HG03097 (cell line): Measurements from ENCODE around the gene CGB2.
"Not testable (repeated sequence)": the region's sequence is repeated elsewhere in the genome, so short reads cannot be mapped to it uniquely, and the experiment has no call there.

Experiments
- ATAC-seq: cut with Tn5 transposase; IDR thresholded peaks from one replicate; pipeline ENCODE4 v1.9.1; 2021; ENCODE audit not compliant: unreplicated experiment, low FRiP score

Gene CGB2

DNA sequence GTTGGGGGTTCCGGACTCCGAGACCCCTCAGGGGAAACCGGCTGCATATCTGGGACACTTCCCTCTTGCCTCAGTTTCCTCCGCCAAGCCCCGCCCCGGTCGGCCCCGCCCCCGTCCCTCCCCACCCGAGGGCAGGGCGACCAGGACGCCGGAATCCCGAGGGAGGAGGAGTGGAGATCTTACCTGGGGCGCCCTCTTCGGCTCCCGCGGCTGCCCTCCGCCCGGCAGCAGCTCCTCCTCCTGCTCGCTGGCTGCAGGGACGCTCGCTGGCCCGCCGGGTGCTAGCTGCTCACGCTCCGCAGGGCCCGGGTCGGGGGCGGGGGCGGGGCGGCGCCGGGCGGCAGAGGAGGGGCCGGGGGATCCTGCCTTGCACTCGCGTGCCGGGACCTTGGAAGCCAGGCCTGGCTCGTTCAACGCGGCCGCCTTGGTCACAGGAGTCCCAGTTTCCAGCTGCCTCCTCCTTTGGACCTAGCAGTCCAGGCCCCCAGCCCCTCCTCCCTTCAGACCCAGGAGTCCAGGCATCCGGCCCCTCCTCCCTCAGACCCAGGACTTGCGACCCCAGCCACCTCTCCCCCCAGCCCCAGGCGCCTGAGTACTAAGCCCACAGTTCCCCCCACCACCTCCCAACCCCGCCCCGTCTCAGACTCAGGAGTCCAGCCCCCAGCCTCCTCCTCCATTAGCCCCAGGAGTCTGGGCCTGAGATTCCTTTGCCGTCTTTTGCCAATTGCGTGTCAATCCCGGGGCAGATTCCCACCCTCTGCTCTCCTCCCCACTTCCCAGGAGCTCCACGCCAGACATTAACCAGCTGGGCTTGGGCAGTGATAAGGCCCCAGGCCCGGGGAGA lies 33.3 kb downstream of the CGB2 start, which contains the start of gene NTF4:
NTF4 (minus strand) TSS at position 51 of the 844 bp plus-strand sequence. CDS start 2,821 bp downstream, outside the sequence.
- ATAC-seq = no peak

DNA sequence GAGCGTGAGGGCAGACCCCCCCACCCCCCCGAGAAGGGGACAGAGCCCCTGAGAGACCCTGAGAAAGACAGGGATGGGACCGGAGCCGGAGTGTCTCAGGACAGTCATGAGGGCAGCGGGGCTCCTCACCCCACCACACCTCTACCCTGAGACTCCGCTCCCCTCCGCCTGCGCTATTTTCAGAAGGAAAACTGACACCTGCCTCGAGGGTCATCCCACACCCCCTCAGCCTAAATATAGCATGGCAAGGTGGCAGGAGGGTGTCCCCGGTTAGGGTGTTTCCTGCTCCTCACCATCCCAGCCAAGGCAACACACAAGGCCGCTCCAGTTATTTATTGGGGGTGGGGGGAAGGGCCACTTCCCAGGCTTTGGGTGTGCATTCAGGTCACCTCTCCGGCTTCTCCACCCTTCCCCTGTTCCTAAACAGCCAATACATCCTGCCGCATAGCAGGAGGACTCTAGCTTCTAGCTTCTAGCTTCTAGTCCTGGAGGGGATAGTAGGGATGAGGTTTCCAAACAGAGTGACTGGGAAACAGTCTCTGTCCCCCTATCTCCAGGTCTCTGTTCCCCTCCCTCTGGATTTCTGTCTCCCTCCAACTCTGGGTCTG lies 34.3 kb downstream of the CGB2 start:
- no peak for ATAC-seq

DNA sequence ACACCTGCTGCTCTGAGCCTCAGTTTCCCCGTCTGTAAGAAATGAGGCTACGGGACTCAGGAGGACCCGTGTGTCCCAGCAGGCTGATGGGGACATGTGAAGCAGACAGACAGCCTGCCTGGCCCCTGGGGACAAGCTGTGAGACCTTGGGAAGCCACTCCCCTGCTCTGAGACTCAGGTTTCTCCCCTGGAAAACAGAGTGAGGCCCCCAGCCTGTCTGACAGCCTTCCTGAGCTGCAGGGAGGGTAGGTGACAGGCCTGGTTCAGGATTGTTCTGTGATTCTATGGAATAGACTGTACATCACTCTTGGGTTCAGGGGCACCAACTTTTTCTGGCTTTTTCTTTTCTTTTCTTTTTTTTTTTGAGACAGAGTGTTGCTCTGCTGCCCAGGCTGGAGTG lies 35.9 kb downstream of the CGB2 start:
- ATAC-seq = no peak

DNA sequence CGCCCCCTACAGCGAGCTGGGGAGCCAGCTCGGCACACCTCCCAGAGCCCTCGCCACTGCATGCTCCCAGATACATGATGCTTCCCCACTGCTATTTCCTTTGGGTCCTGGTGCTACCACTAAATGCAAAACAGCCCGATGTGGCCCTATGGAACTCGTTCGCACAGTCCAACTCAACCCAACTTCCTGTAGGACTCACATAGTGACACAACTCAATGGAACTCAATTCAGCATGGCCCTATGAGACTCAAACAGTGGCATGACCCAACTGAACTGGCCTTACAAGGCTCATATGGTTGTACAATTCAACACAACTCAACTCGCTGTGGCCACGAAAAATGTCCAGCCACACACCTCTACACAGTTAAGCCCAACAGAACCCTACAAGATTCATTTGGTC lies 37.3 kb downstream of the CGB2 start:
- no peak for ATAC-seq

DNA sequence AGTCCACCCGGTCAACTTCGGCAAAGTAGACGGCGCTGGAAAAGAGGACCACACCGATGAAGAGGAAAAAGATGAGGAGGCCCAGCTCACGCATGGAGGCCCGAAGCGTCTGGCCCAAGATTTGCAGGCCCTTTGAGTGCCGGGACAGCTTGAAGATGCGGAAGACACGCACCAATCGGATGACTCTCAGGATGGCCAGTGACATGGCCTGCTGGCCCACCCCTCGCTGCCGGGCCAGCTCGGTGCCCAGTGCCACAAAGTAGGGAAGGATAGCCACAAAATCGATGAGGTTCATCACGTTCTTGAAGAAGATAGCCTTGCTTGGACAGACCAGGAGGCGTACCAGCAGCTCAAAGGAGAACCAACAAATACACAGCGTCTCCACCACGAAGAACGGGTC lies 38.7 kb downstream of the CGB2 start:
- no peak for ATAC-seq

DNA sequence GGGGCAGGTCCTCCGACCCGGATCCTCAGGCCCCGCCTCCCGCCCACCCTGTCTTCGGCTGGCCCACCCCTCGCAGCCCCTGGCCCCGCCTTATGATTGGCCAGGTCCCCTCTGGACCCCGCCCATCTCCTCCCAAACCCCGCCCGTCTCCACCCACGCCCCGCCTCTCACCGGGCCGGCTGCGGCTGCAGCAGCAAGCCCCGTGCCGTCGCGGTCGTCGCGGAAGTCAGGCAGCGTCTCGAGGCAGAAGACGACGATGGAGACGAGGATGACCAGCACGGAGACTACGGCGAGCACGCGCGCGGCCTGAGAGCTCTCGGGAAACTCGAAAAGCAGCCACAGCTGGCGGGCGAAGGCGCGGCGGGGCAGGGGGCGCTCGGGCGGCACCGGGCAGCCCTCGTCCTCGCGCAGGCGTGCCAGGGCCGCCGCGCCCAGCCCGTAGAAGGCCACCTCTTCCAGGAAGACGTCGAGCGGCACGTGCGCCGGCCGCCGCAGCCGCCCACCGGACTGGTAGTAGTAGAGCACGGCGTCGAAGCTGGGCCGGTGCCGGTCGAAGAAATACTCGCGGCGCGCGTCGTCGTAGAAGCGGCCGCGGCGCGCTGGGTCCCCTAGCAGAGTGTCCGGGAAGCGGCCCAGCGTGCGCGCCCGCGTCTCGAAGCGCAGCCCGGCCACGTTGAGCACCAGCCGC lies 40.3 kb downstream of the CGB2 start:
- ATAC-seq = no peak

DNA sequence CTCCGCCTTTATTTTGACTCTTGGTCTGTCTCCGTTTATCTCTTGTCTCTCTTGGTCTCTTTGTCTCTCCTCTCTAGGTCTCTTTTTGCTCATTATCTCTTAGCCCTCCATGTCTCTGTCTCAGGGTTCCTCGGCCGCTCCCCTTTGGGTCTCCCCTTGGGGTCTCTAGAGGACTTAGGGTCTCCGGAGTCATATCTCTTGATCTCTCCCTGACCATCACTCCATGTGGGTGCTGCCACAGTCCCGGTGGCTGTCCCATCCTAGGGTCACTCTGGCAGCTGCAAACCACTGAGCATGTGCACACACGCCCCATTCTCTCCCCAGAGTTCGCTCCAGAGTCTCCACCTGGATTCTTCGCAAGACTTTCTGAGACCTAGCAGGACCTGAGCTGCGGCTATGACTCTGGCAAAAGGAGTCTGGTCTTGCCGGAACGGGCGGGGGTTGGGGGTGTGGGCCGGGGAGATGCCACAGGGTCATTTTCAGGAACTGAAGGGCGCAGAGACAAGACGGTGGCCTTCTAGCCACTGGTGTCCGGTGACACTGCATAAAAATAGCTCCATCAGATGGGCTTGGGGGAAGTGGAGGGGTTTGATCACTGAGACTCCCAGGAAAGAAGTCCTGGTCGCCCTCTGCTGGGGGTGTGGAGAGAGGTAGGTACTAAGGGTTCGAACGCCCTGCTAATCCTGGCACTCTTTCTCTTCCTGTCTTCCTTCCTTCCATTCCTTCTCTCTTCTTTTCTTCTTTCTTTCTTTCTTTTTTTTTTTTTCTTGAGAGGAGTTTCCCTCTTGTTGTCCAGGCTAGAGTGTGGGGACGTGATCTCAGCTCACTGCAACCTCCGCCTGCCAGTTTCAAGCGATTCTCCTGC lies 42.1 kb downstream of the CGB2 start:
- no peak for ATAC-seq

DNA sequence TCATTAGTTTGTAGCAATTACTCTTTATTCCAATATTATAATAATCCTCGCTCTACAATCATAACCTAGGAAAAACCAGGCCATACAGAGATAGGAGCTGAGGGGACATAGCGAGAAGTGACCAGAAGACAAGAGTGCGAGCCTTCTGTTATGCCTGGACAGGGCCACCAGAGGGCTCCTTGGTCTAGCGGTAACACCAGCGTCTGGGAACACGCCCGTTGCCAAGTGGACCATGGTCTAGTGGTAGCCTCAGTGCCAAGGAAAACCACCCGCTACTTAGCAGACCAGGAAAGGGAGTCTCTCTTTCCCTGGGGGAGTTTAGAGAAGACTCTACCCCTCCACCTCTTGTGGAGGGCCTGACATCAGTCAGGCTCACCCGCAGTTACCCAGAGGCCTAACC lies 43.2 kb downstream of the CGB2 start:
- ATAC-seq = not testable (repeated sequence)

DNA sequence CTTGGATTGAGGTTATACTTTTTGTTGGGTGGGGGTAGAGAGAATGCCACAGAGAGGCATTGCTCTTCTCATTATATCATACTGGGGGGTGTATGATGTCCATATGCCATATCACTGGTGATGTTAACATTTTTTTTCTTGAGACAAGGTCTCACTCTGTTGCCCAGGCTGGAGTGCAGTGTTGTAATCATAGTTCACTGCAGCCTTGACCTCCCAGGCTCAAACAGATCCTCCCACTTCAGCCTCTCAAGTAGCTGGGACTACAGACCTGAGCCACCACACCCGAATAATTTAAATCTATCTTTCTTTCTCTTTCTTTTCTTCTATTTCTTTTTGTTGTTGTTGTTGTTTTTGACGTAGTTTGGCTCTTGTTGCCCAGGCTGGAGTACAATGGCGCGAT lies 48.7 kb downstream of the CGB2 start:
- ATAC-seq = no peak

DNA sequence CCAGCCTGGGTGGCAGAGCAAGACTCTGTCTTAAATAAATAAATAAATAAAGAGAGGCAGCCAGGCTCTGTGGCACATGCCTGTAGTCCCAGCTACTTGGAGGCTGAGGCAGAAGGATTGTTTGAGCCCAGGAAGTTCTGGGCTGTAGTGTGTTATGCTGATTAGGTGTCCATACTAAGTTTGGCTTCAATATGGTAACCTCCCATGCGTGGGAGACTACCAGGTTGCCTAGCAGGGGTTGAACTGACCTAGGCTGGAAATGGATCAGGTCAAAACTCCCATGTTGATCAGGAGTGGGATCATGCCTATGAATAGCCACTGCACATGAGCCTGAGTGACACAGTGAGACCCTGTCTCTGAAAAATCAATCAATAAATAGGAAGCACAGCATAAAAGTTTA lies 49.6 kb downstream of the CGB2 start:
- no peak for ATAC-seq
